ENCODE data around the gene KRT81. TPM values are rescaled to one million over a fixed set of nuclear protein-coding genes. Genes with fewer than 3 reads are reported as not detected.
A peak's percentile ranks its signal among the peaks of the same experiment; 100 is the strongest.

KRT81 gene
- total RNA-seq: under 1 TPM in 1 of 2 donors, not detected in 1; 0.45 TPM
- 1 to 10 TPM in 1 of 2 donors, not detected in 1; 2.9 TPM for polyA plus RNA-seq
- long read RNA-seq, donor 1: 0 reads
- long read RNA-seq, donor 2, partial matches to known transcripts: 1 of 1 reads
- long read RNA-seq, donor 2, other reads (novel, unspliced or antisense): 0 of 1 reads

DNA sequence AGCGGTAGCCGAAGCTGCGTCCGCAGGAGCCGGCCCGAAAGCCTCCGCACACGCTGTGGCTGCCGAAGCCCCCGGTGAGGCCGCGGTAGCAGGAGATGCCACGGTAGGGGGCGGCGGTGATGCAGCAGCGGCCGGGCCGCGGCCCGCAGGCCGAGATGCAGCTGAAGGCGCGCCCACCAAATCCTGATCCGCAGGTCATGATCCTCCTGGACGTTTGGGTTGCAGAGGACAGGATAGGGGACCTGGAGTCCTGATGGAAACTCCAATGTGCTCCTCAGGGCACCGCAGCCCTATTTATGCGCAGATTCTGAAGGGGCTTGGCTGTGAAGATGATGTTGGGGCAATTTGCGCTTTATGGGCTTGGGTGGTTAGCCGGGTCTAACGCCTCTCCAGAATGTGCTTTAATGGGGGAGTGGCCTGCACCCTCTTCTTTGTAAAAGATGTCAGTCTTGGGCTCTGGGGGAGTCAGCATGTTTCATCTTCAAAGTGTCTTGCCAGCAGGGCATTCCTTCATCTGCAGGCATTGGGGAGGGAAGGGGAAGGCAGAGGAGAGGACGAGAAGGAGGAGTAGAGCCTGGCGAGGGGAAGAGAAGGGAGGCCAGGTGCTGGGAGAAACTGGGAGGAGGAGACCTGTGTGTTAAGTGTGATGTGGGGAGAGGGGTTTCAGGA, at the start of gene KRT81:
Gene KRT81 (minus strand): TSS at position 268 of the 669 bp plus-strand sequence. CDS start 69 bp downstream, at position 199.
- Histone ChIP-seq H3K9me3 (ENCODE audit: control insufficient read depth, low read length) (no peaks in the 10 kb centered on the region), H3K27me3 (ENCODE audit: control insufficient read depth in 1 of 2, insufficient read depth in 2 of 2, low read length in 1 of 2) (no peaks in the 10 kb centered on the region), H3K36me3 (ENCODE audit: control insufficient read depth in 1 of 2, insufficient read depth in 2 of 2, low read length in 1 of 2) (no peaks in the 10 kb centered on the region), H3K27ac (ENCODE audit: low read depth in 1 of 2, low read length in 2 of 2) (no peak within 1 kb of the TSS), H3K4me1 (ENCODE audit: control insufficient read depth in 1 of 2, insufficient read depth in 2 of 2, low read length in 2 of 2) (no peaks in the 10 kb centered on the region), H3K4me3 (ENCODE audit: low read length in 2 of 2) (no peak within 1 kb of the TSS)
- ATAC-seq (ENCODE audit: low FRiP score) (no peak), DNase-seq (no peak)
- 39 to 48% methylated on average over 19 to 25 of the region's 32 CpGs for WGBS, 2 donors
- intact Hi-C loops (cut with DNase I): no loop called here

DNA sequence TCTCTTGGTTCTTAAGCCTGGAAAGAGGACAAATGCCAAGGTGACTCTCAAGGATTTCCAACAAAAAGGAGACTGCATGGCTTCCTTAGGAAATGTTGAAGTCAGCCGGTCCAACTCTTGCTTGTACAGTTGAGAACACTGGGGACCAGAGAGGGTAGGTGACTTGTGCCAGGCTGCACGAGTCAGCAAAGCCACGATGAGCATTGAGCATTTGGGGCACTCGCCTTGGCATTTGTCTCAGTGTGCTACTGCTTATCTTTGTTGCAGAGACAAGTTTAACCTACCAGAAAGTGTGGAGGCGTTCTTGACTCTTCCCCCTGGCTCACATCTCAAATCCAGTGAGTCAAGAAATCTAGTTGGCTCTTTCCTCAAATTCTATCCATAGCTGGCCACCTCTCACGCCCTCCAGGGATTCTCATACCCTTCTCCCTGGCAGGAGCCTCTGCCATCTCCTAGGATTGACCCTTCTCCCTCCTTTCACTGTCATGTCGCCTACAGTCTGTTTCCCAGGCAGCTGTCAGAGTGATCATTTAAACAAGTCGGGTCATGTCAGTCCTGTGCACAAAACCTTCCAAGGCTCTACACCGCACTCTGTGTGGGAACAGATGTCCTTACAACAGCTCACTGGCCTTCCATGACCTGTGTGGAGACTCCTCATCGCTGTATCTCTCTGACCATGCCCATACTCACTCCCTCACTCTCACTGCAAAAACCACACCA, 47.1 kb upstream of the KRT81 start:
- Histone ChIP-seq H3K4me1 (ENCODE audit: control insufficient read depth in 1 of 2, insufficient read depth in 2 of 2, low read length in 2 of 2) (no peaks in the 10 kb centered on the region), H3K27ac (ENCODE audit: low read depth in 1 of 2, low read length in 2 of 2) (no peak overlapping the region), H3K27me3 (ENCODE audit: control insufficient read depth in 1 of 2, insufficient read depth in 2 of 2, low read length in 1 of 2) (no peaks in the 10 kb centered on the region), H3K4me3 (ENCODE audit: low read length in 2 of 2) (no peak overlapping the region), H3K36me3 (ENCODE audit: control insufficient read depth in 1 of 2, insufficient read depth in 2 of 2, low read length in 1 of 2) (no peaks in the 10 kb centered on the region), H3K9me3 (ENCODE audit: control insufficient read depth, low read length) (peaks cover 2% of the 10 kb centered on the region)
- ATAC-seq (ENCODE audit: low FRiP score) (no peak), DNase-seq (peak in 1 of 2 donors; percentile 30)
- intact Hi-C loops (cut with DNase I): no loop called here
- 84 to 85% methylated on average over 10 of the region's 10 CpGs for WGBS, 2 donors

DNA sequence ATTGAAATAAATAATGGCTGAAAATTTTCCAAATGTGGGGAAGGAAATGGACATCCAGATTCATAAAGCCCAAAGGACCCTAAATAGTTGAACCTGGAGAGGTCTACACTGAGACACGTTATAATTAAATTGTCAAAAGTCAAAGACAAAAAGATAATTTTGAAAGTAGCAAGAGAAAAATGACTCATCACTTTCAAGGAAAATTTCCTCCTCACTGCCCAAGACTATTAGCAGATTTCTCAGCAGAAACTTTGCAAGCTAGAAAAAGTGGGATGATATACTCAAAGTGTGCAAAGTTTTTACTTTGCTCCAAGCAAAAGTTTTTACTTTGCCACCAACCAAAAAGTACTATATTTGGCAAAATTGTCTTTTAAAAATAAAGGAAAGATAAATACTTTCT, 45.7 kb upstream of the KRT81 start:
- Histone ChIP-seq H3K27ac (ENCODE audit: low read depth in 1 of 2, low read length in 2 of 2) (no peak overlapping the region), H3K27me3 (ENCODE audit: control insufficient read depth in 1 of 2, insufficient read depth in 2 of 2, low read length in 1 of 2) (no peaks in the 10 kb centered on the region), H3K9me3 (ENCODE audit: control insufficient read depth, low read length) (peaks cover 2% of the 10 kb centered on the region), H3K4me1 (ENCODE audit: control insufficient read depth in 1 of 2, insufficient read depth in 2 of 2, low read length in 2 of 2) (no peaks in the 10 kb centered on the region), H3K36me3 (ENCODE audit: control insufficient read depth in 1 of 2, insufficient read depth in 2 of 2, low read length in 1 of 2) (no peaks in the 10 kb centered on the region), H3K4me3 (ENCODE audit: low read length in 2 of 2) (no peak overlapping the region)
- 49 to 56% methylated on average over 1 of the region's 1 CpG for WGBS, 2 donors
- DNase-seq: no peak
- intact Hi-C loops (cut with DNase I): no loop called here
- ATAC-seq (ENCODE audit: low FRiP score): no peak

DNA sequence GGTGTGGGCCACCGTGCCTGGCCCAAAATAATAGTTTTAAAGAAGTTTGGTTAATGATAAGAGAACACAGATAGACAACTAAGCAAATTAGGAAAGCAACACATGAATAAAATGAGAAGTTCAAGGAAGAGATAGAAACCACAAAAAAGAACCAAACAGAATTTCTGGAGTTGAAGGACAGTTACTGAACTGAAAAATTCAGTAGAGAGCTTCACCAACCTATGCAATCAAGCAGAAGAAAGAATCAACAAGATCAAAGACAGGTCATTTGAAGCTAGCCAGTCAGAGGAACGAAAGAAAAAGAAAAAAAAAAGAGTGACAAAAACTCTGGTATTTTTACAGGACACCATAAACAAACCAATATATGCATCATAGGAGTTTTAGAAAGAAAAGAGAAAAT, 45.3 kb upstream of the KRT81 start:
- H3K27me3 ChIP-seq (ENCODE audit: control insufficient read depth in 1 of 2, insufficient read depth in 2 of 2, low read length in 1 of 2): no peaks in the 10 kb centered on the region
- DNase-seq (no peak), ATAC-seq (ENCODE audit: low FRiP score) (no peak)
- 76 to 81% methylated on average over 2 of the region's 2 CpGs for WGBS, 2 donors
- H3K9me3 ChIP-seq (ENCODE audit: control insufficient read depth, low read length): peaks cover 2% of the 10 kb centered on the region
- intact Hi-C loops (cut with DNase I): no loop called here
- H3K27ac ChIP-seq (ENCODE audit: low read depth in 1 of 2, low read length in 2 of 2): no peak overlapping the region
- H3K4me1 ChIP-seq (ENCODE audit: control insufficient read depth in 1 of 2, insufficient read depth in 2 of 2, low read length in 2 of 2): no peaks in the 10 kb centered on the region
- no peak overlapping the region for H3K4me3 ChIP-seq (ENCODE audit: low read length in 2 of 2)
- H3K36me3 ChIP-seq (ENCODE audit: control insufficient read depth in 1 of 2, insufficient read depth in 2 of 2, low read length in 1 of 2): no peaks in the 10 kb centered on the region

DNA sequence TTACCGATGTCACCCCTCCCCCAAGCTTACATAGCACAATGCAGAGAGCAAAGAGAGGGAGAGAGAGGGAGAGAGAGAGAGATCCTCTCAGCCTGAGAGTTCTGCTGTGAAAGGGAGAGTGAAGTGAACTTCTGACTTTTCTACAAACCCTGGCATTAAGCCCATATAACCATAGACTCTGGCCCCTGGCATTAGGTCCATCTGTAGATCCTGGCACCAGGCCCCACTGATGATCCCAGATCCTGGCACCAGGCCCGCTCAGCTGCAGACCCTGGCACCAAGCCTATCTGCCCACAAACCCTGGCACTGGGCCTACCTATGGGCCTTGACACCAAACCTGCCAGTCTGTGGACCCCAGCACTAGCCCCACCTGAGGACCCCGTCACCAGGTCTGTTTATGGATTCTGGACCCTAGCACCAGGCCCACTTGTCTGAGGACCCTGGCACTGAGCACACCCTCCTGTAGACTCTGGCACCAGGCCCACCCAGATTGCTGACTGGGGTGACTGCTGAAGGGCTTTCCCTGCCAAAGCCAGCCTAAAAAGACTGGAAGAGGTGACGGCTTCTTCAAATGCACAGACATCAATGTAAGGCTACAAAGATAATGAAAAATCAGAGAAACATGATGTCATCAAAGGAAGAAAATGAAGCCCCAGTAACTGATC, 44.4 kb upstream of the KRT81 start:
- peaks cover 2% of the 10 kb centered on the region for H3K9me3 ChIP-seq (ENCODE audit: control insufficient read depth, low read length)
- 44 to 52% methylated on average over 4 of the region's 4 CpGs for WGBS, 2 donors
- DNase-seq (peak in 1 of 2 donors; percentile 59), ATAC-seq (ENCODE audit: low FRiP score) (no peak)
- H3K36me3 ChIP-seq (ENCODE audit: control insufficient read depth in 1 of 2, insufficient read depth in 2 of 2, low read length in 1 of 2): no peaks in the 10 kb centered on the region
- intact Hi-C loops (cut with DNase I): no loop called here
- no peaks in the 10 kb centered on the region for H3K4me1 ChIP-seq (ENCODE audit: control insufficient read depth in 1 of 2, insufficient read depth in 2 of 2, low read length in 2 of 2)
- H3K4me3 ChIP-seq (ENCODE audit: low read length in 2 of 2): no peak overlapping the region
- no peak overlapping the region for H3K27ac ChIP-seq (ENCODE audit: low read depth in 1 of 2, low read length in 2 of 2)
- no peaks in the 10 kb centered on the region for H3K27me3 ChIP-seq (ENCODE audit: control insufficient read depth in 1 of 2, insufficient read depth in 2 of 2, low read length in 1 of 2)

DNA sequence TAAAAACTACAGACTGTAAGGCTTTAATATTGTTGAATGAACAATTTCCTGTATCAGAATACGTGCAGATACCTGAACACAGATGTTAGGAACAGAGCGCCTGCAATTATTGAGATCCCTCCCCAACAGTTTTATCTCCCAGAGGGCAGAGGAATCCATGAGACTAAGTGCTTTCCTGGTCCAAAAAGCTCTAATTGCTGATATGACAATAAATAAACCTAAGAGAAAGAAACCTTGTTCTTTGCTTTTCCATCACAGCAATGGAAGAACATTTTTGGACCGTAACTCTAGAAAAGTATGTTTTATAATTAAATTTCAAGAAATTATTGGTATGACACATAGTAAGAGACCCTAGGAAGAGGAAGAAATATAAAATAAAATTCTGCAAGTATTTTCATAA, 42.9 kb upstream of the KRT81 start:
- Histone ChIP-seq H3K27ac (ENCODE audit: low read depth in 1 of 2, low read length in 2 of 2) (no peak overlapping the region), H3K4me3 (ENCODE audit: low read length in 2 of 2) (no peak overlapping the region), H3K4me1 (ENCODE audit: control insufficient read depth in 1 of 2, insufficient read depth in 2 of 2, low read length in 2 of 2) (no peaks in the 10 kb centered on the region), H3K36me3 (ENCODE audit: control insufficient read depth in 1 of 2, insufficient read depth in 2 of 2, low read length in 1 of 2) (no peaks in the 10 kb centered on the region), H3K27me3 (ENCODE audit: control insufficient read depth in 1 of 2, insufficient read depth in 2 of 2, low read length in 1 of 2) (no peaks in the 10 kb centered on the region), H3K9me3 (ENCODE audit: control insufficient read depth, low read length) (peaks cover 2% of the 10 kb centered on the region)
- WGBS, 2 donors: 93 to 96% methylated on average over 3 of the region's 3 CpGs
- no peak for ATAC-seq (ENCODE audit: low FRiP score)
- DNase-seq: no peak
- intact Hi-C loops (cut with DNase I): no loop called here

DNA sequence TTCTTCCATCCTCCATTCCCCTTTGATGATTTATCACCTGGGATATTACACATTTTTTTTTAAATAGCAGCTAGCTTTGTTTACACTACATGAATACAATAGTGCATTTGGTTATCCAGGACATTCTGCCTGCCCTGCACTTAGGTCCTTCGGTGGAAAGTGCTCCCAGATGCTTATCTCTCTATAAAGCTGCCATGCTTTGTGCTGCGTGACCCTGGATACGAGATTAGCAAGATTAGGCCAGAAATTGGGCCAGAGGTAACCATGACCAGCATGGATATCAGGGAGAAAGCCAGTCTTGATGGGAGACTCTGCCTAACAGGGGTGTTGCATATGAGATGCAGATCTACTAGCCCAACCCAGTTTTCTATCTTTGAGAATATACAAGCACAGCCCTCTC, 42.0 kb upstream of the KRT81 start:
- WGBS, 2 donors: 90 to 91% methylated on average over 3 of the region's 3 CpGs
- DNase-seq (no peak), ATAC-seq (ENCODE audit: low FRiP score) (no peak)
- H3K36me3 ChIP-seq (ENCODE audit: control insufficient read depth in 1 of 2, insufficient read depth in 2 of 2, low read length in 1 of 2): no peaks in the 10 kb centered on the region
- no peaks in the 10 kb centered on the region for H3K27me3 ChIP-seq (ENCODE audit: control insufficient read depth in 1 of 2, insufficient read depth in 2 of 2, low read length in 1 of 2)
- H3K27ac ChIP-seq (ENCODE audit: low read depth in 1 of 2, low read length in 2 of 2): no peak overlapping the region
- intact Hi-C loops (cut with DNase I): no loop called here
- H3K9me3 ChIP-seq (ENCODE audit: control insufficient read depth, low read length): peaks cover 2% of the 10 kb centered on the region
- no peak overlapping the region for H3K4me3 ChIP-seq (ENCODE audit: low read length in 2 of 2)
- no peaks in the 10 kb centered on the region for H3K4me1 ChIP-seq (ENCODE audit: control insufficient read depth in 1 of 2, insufficient read depth in 2 of 2, low read length in 2 of 2)

DNA sequence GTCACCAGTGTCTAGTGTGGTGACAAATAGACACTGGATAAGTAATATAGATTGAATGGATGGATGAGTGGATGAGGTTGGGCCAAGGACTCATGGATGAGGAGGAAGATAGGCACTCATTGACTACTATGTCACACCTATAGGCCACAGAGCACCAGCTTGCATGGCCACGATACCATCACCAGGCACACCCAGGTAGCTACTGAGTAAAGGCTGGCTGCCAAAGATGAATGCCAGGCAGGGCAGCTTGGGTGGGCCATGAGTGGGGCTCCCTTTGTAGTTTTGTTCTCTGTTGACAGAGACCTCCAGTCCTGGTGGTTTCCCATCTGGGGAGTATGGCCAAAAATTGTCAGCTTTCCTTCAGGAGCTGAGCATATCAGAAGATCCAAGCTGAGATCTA, 41.0 kb upstream of the KRT81 start:
- WGBS, 2 donors: 94 to 97% methylated on average over 1 of the region's 1 CpG
- H3K9me3 ChIP-seq (ENCODE audit: control insufficient read depth, low read length): peaks cover 2% of the 10 kb centered on the region
- DNase-seq (peak in 1 of 2 donors; percentile 9), ATAC-seq (ENCODE audit: low FRiP score) (no peak)
- H3K27ac ChIP-seq (ENCODE audit: low read depth in 1 of 2, low read length in 2 of 2): no peak overlapping the region
- H3K4me1 ChIP-seq (ENCODE audit: control insufficient read depth in 1 of 2, insufficient read depth in 2 of 2, low read length in 2 of 2): no peaks in the 10 kb centered on the region
- intact Hi-C loops (cut with DNase I): no loop called here
- no peaks in the 10 kb centered on the region for H3K36me3 ChIP-seq (ENCODE audit: control insufficient read depth in 1 of 2, insufficient read depth in 2 of 2, low read length in 1 of 2)
- no peaks in the 10 kb centered on the region for H3K27me3 ChIP-seq (ENCODE audit: control insufficient read depth in 1 of 2, insufficient read depth in 2 of 2, low read length in 1 of 2)
- no peak overlapping the region for H3K4me3 ChIP-seq (ENCODE audit: low read length in 2 of 2)

Data from aorta (tissue), 5 donors.